Activated gamma-delta T cell treated with anti-CD3 and anti-CD28 coated beads, Interleukin-2, amount 50 U/mL, for 16 hours (primary cell): Measurements from ENCODE around the gene RAB18.
"Not testable (repeated sequence)": the region's sequence is repeated elsewhere in the genome, so short reads cannot be mapped to it uniquely, and the experiment has no call there.

Source experiments
- DNase-seq: peaks from one replicate; pipeline ENCODE4 v3.0.0-alpha.2; 2020; ENCODE audit warnings: low read depth

Gene RAB18

DNA sequence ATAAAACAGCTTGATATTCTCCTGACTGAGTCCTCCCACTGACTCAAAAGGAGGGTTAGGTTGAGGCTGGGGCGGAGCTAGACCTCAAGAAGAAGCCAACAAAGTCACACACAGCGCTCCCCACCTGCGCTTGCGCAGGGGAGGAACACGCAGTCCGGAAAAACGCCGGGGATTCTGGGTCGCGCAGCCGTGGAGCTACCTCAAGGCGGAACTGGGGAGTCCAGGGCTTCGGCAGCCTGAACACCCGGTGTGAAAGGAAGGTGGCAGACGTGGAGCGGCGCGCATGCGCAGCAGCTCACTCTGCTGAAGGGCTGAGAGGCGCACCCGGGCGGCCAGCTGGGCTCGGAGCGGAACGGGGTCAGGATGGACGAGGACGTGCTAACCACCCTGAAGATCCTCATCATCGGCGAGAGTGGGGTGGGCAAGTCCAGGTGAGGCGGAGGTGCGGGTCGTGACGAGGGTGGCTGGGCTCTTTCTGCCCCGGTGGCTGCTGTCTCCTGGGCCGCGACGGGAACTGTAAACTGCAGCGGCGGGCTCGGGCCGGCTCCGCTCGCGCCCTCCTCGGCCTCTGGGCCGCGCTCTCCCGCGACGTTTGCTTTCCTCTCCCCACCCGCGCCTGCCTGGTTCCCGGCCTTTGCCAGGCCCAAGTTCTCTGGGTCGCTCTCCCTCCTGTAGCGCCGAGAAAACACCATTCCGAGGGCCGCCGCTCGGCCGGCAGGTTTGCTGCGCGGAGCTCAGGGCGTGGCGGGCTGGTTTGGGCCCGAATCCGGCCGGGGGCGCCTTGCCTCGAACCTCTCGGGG is at the start of gene RAB18:
RAB18 (plus strand) TSS at position 298 of the 801 bp plus-strand sequence; CDS start at position 364, 66 bp downstream.
- peak; percentile 96 for DNase-seq

DNA sequence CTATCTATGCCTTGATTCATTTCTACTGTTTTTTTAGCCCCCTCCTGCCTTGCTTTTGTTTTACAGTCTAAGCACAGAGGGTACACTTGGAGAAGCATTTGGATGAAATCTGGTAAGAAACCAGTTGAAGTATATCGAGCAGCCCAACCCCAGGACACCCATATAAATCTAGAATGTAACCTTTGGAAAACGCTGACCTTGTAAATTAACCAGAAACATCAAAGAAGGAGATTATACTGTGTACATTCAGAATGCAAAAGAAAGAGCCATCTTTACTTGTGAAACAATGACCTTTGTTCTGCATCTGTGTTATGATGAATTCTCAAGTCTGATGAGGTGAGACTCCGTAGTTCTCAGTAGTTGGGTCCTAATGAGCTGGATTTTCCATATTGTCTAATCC is 49.3 kb upstream of the RAB18 start:
- no peak for DNase-seq

DNA sequence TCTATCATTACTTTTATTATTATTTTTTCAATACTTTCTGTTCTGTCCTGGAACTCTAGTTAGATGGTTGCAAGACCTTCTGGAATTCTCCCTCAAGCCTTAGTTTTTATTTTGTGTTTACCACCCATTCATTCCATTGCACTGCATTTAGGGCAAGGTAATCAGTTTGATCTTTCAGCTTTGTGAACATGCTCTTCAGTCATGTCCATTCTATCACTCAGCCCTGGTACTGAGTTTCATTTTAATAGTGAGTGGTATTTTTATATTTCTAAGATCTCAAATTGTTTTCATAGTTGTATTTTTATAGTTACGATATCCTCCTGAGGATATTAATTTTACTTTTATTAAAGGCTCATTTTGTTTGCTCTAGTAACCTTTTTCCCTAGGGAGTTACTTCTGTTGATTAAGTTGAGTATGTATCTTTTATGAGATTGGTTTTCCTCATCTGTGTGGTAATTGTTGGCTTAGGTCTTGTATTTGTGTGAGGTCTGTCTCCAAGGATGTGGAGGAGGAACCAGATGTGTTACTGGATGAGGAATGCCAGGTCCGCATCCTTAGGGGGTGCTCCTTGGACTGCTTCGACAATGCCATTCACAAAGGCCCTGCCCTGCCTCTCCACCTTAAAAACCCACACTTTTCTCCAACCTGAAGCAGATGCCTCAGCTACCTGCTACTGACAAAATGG is 46.7 kb upstream of the RAB18 start:
- no peak for DNase-seq

DNA sequence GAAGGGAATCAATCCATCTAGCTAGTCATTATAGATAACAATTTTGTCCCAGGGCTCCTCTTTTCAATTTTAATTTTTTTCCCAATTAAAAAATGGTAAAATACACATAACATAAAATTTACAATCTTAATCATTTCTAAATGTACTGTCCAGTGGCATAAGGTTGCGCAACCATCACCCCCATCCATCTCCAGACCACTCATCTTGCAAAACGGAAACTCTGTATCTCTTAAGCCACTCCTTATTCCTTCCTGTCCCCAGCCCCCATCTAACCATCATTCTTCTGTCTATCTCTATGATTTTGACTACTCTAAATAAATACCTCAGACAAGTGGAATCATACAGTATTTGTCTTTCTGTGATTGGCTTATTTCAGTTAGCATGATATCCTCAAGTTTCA is 46.1 kb upstream of the RAB18 start:
- no peak for DNase-seq

DNA sequence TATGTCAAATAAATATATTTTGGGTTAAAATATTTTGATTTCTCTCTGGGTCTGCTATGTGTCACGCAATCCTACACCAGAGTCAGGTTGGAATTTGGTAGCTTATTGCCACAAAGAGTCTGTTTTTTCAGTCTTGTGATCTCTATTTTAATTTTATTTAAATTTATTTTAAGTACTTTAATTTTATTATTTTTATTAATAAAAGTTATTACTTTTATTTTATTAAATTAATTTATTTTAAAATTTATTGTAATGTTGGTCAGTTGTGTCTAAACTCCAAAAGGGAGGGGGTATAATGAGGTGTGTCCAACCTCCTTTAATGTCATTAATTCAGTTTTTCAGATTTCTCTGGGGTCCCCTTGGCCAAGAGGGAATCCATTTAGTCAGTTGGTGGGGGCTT is 42.8 kb upstream of the RAB18 start:
- DNase-seq: no peak

DNA sequence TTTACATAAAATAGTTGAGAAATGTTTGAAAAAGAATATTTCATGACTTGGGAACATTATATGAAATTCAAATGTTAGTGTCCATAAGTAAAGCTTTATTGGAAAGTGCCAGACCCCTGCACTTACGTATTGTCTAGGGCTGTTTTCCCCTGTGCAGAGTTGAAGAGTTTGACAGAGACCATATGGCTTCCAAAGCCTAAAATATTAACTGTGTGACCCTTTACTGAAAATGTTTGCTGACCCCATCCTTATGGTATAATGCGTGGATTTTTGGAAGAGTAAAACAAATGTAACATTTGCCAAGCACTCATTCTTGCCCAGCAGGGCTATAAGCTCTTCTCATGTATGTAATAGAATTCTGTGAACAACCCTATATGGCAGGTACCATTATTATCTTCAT is 40.1 kb upstream of the RAB18 start:
- no peak for DNase-seq

DNA sequence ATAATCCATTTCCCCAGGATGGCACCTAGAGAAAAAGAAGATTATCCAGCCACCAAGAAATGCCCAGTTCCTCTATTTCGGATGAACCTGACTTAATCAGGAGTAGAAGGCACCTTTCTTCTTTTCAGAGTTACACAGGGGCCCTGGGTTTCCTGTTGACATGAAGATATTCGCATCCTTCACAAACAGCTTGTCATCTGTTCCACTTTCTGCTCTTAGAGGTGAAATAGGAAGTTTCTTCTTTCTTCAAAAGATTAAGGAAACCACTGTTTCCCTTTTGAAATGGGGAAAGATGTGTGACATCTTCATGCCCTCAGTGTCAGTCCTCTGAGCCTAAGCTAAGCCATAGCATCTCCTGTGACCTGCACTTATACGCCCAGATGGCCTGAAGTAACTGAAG is 39.1 kb upstream of the RAB18 start:
- DNase-seq: no peak

DNA sequence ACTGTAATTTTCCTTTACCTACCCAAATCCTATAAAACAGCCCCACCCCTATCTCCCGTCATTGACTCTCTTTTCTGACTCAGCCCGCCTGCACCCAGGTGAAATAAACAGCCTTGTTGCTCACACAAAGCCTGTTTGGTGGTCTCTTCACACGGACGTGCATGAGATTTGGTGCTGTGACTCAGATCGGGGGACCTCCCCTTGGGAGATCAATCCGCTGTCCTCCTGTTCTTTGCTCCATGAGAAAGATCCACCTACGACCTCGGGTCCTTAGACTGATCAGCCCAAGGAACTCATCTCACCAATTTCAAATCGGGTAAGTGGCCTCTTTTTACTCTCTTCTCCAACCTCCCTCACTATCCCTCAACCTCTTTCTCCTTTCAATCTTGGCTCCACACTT is 38.5 kb upstream of the RAB18 start:
- DNase-seq: not testable (repeated sequence)

DNA sequence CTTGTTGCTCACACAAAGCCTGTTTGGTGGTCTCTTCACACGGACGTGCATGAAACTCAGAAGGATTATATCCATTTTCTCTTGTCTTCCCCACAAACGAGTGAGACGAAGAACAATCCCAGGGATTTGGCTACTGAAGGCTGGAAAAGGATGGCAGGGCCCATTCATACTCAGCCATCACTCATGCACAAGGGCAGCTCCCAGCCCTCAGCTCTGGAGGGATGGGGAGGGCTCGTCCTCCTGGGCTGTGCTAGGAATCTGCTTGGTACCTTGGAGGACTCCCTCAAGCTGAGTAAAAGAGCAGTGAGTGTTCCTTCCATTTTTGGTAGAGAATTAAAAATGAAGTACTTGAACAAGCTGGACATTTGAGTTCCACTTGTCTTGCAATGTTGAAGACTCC is 33.2 kb upstream of the RAB18 start:
- no peak for DNase-seq

DNA sequence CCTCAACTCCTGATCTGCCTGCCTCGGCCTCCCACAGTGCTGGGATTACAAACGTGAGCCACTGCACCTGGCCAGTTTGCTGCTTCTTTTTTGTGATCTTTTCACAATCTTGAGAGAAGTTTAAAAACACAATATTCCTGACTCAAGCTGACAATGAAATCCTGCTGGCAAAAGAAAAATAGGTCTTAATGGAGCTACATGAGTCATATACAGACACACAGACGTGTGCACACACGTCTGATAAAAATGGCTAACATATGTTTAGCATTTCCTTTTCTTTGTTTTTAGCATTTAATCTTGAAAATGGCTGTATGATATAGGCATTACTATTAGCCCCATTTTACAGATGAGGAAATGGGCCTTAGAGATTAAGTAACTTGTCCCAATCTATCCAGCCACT is 29.4 kb upstream of the RAB18 start:
- DNase-seq: no peak

DNA sequence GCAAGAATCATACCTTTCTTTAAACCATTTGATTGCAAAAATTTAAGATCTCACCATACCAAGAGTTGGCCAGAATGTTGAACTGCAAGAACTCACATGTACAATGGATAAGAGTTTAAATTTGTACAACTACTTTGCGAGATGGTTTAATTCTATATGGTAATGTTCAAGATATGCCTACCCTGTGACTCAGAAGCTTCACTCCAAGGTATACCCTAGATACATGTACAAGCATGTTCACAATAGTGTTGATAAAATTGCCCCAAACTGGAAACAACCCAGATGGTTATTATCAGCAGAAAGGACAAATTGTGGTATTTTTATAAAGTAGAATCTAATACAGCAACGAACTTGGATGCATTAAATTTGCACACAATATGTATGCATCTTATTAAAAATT is 25.1 kb upstream of the RAB18 start:
- no peak for DNase-seq

DNA sequence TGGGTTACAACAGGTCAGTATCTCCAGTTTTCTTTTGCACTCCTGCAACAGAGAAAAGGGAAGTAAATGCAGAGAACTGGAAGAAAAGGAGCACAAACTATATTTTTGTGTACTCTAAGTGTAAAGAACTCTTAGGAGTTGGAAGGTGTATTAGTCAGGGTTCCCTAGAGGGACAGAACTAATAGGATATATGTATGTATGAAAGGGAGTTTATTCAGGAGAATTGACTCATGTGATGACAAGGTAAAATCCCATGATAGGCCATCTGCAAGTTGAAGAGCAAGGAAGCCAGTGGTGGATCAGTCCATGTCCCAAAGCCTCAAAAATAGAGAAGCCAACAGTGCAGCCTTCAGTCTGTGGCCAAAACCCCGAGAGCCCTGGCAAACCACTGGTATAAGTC is 22.6 kb upstream of the RAB18 start:
- DNase-seq: no peak

DNA sequence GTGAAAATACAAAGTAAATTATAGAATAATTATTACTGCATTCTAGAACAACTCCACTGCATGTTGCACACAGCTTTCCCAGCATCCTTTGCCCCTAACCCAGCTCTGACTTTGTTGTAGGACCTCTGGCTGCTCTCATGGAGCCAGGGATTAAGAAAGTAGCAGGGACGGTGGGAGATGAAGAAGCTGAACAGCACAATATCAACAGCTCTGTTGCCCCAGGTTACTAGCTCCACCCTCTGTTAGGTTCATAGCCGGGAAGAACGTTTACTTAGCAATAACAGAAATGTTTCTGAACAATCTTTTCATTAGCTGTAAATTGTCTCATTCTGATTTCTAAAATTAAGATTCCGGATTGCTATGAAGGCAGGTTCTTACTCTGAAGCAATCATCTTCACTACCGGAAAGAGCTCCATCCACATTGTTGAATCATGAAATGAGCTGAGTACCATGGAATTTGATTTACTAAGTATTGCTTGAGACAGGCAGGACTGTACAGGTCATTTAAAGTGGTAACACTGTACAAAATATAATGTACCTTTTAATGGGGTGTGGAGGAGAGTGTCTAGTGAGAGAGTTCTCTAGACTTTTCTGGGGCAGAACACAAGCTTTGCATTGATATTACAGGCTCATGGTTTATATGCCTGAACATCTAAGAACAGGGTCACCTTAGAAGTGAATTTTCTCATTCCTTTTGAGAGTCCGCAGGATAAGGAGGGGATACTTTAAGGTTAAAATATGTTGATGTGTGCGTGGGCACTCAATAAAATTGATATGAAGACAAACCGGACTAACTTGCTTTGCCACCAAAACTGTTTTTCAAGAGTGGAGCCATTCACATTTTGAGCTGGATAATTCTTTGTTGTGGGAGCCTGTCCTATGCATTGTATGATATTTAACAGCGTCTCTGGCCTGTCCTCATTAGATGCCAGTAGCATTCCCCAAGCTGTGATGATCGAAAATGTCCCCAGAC is 20.8 kb upstream of the RAB18 start:
- DNase-seq: no peak

DNA sequence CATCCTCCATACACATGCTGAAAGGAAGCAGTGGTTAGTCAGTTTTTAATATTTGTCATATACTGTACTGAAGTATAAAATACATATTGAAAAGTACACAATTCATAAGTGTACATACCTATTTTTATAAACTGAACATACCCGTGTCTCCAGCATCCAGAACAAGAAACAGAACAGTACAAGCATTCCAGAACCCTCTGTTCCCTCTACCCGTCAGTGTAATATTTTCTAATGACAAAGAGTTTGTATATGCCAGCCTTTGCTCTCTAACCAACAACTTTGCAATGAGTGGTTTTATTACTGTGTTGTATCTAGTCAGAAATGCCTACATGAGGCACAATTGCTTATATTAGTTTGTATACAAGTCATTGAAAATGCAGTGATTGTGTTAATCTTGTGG is 18.7 kb upstream of the RAB18 start:
- DNase-seq: no peak

DNA sequence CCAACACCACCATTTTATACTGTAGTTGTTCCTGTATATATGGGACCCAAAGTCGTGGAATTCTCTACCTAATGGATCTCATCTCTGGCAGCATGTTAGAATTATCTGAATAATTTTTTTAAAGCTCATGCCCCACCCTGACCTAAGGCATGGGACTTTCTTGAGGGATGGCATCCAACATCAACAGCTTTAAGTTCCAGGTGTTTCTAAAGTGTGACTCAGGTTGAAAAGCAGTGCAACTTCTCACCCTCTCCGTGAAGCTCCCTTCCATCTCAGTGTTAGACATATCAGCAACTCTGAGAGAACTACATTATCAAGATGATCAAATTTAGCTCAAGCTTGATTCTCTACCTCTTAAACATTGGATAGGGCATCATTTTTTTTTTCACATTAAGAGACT is 18.1 kb upstream of the RAB18 start:
- DNase-seq: no peak

DNA sequence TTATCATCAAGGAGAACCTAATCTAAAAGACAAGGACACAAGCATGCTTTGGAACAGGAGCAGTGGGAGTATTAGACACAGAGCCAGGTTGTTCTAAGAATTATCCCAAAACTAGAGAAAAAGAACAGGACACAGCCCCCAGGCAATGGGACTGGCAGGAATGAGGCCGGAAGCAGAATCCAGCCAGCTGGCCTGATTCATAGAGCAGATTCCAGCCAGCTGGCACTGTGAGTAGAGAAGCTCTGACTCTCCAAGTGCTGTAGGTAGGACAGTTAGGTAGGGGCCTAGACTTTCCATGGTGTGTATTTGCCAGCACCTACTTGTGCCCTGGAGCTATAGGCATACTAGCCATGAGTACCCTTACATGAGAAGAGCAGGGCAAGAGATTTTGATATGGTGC is 13.3 kb upstream of the RAB18 start:
- DNase-seq: no peak

DNA sequence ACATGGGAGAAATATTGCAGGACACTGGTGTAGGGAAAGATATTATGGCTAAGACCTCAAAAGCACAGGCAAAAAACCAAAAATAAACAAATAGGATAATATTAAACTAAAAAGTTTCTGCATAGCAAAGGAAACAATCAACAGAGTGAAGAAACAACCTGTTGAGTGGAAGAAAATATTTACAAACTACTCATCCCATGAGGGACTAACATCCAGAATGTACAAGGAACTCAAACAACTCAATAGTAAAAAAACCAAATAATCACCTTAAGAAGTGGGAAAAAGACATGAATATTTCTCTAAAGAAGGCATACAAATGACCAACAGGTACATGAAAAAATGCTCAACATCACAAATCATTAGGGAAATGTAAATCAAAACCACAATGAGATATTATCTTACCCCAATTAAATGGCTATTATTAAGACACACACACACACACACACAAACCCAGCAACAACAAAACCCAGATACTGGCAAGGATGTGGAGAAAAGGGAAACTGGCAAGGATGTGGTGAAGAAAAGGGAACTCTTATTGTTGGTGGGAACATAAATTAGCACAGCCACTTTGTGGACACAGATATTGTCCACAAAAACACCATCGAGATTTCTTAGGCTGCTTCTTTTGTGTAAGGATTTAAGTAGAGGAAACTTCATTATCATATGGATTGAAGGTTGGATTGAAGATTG is 9.8 kb upstream of the RAB18 start:
- no peak for DNase-seq

DNA sequence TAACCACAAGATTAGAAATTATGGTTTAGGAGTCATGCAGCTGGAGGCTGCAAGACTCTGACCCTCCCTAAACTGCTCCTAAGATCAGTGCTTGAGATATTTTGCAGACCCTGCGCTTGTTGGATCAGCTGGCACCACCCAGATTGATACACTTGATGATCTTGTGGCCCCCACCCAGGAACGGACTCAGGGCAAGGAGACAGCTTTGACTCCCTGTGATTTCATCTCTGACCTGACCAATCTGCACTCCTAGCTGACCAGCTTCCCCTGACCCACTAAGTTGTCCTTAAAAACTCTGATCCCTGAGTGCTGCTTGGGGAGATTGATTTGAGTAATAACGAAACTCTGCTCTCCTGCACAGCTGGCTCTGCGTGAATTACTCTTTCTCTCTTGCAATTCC is 8.0 kb upstream of the RAB18 start:
- no peak for DNase-seq

DNA sequence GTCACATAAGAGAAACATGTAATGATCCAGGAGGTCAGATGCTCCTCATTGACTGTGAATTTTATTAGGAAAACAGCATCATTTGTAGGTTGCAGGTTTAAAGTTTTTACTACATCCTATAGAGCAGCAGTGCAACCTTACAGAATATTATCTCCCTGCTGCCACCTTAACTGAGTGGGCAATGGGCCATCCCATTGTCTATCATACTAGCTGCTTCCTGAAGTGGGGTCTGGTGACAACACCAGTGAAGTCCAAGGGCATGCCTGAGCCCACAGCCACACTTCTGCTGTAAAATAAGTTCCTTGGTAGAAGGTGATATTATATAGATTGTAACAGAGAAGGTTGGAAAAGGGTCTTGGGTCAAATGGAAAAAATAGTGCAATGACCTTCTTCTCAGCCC is 4.0 kb upstream of the RAB18 start:
- no peak for DNase-seq

DNA sequence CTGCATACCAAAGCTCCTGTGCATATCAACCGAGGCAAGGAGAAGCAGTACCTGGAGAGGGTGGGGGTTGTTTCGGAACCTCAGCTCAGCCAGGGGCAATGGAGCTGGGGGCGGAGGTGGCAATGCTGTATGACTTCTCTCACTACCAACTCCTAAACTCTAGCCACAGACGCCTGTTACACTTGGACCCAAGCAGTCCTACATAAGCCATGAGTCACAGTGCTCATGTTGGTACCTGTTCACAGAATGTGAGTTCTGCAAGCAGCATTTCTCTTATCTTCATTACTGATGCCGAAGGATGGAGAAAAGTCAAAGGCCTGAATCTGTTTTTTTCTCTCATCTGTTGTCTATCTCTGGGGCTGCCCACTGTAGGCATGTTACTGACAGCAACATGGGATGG is 3.2 kb upstream of the RAB18 start:
- DNase-seq: no peak

DNA sequence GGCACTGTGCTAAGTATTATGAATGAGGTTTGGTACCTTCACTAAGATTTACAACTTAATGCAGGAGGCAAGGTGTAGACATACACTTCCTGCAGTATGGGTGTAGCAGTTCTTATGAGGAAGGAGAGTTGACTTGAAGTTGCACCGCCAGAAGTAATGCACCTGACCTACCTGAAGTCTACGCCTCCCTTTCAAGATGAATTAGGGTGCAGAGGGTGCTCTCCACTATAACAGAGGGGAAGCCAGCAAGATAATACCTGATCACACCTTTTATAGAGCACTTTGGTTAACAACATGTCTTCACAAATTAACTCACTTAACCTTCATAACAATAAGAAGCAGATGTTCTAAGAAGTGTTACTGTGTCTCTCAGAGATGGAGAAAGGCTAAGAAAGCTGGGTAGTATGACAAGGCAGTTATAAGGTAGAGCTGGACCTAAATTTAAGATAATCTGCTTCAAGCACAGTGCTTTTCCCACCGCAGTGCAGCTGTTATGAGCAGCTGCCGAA is 552 bp upstream of the RAB18 start:
- DNase-seq: no peak
